HG03442 (cell line): ENCODE results near the gene SPACA7.

Experiments used
- ATAC-seq: cut with Tn5 transposase; IDR thresholded peaks from one replicate; pipeline ENCODE4 v1.9.1; 2021; ENCODE audit warnings: mild to moderate bottlenecking, moderate library complexity; ENCODE audit not compliant: unreplicated experiment

SPACA7 gene

DNA sequence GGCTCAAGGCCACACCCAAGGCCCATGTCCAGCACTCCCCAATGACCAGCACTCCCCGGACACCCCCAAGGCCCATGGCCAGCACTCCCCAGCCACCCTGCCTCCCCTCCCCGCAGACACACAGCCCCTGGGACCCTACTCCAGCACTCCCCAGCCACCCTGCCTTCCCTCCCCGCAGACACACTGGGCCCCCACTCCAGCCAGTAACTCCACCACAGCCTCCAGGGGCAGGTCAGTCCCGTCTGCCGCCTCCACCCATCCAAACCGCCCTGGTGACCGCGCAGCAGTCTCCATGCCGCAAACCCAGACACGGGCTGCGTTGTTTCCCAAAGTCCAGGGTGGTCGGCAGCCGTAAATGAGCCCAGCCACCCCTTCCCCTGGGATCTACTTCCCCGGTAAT, 70.7 kb downstream of the SPACA7 start:
- ATAC-seq, result no peak

GRCh38 chr13:112447306-112447705, 71.2 kb downstream of the SPACA7 start:
- ATAC-seq, result no peak

DNA sequence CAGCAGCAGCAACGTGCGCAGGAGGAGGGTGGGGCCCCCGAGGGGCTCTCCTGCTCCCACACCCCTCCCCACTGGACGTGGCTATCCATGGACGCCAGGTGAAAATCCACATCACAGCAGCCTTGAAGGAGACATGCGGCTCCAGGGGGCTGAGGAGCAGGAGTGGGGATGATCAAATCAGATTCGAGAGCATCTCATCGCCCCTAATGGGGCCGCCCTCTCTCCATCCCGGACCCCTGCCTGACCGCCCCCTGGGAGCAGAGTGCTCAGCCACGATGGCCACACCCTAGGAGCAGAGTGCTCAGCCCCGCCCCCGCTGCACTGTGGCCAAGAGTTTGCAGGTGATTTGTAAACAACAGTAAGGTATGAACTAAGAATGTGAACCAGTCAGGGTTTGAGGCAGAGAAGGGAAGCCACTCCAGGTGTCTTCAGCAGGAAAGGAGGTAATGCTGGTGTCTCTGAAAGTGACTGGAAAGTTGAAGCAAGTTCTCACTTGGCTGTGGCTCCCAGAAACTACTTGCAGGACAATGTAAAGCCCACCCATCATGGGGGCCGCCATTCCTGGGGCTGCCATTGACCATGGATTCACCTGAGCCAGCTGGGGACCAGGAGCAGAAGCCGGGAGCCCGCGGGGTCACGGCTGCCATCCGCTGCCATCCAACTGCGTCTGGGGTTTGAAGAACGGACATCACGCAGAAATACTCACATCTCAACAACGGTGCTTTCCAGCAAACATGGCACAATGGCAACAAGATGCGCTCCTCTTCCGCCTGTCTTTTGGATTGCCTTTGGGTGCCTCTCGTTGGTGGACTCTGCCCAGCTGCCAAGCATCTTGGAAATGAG, 71.8 kb downstream of the SPACA7 start:
- no peak for ATAC-seq

DNA sequence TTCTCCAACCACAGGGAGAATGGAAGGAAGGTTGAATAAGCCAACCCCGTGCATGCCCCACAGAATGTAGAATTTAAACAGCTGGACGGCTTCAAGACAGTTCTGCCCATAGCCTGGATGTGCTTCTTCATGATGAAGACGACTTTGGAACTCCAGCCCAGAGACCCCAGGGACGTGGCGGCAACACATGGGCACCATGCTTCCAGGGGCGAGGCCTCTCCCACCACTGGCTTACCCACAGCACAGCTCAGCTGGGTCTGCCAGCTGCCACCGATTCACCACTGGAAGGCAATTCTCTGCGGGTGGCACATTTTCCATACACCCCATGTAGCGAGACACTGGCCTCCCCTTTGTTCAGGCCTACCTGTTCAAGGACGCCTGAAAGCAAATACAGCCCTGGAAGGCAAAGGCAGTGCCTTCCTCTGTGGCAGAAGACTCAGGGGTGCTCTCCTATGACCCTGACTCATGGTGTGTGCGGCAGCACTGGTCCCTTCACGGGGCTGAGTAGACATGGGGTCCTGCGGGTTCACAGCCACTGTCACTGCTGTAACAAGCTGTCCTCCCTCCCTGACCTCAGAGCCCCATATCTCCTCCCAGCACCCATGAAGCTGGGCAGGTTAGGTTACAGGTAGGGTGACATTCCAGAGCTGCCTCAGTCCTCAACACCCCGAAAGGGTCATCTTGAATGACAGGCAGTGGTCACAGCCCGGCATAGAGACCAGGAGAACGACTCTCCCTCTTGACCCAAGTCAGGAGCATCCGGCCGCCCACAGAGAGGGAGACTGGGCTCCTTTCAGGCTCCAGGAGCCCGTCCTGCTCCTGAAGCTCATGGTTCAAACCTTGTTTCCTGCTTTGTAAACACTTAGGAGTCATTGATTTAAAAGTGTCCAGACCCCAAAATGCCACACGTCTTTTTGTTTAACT, 72.7 kb downstream of the SPACA7 start:
- ATAC-seq, result no peak

GRCh38 chr13:112449545-112449930, 73.4 kb downstream of the SPACA7 start:
- ATAC-seq, result no peak

- no peak for ATAC-seq
Observed at GRCh38 chr13:112450118-112450903, 74.2 kb downstream of the SPACA7 start.

DNA sequence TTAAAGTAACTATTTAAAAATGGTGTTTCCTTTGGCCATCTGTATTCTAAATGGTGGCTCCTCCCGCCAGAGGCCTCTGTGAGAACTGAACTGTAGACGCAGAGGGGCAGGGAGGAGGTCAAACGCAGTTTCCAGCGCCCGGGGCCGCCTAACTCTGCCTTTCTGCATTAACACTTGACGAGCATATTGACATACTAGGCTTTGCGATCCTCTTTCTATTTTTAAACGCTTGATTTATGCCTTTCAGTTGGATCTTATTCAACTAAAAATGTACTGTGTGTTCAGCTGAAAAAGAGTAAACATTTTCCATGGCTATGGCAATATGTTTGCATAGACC, 74.7 kb downstream of the SPACA7 start:
- ATAC-seq, result no peak

GRCh38 chr13:112451512-112452379, 75.6 kb downstream of the SPACA7 start:
- no peak for ATAC-seq

DNA sequence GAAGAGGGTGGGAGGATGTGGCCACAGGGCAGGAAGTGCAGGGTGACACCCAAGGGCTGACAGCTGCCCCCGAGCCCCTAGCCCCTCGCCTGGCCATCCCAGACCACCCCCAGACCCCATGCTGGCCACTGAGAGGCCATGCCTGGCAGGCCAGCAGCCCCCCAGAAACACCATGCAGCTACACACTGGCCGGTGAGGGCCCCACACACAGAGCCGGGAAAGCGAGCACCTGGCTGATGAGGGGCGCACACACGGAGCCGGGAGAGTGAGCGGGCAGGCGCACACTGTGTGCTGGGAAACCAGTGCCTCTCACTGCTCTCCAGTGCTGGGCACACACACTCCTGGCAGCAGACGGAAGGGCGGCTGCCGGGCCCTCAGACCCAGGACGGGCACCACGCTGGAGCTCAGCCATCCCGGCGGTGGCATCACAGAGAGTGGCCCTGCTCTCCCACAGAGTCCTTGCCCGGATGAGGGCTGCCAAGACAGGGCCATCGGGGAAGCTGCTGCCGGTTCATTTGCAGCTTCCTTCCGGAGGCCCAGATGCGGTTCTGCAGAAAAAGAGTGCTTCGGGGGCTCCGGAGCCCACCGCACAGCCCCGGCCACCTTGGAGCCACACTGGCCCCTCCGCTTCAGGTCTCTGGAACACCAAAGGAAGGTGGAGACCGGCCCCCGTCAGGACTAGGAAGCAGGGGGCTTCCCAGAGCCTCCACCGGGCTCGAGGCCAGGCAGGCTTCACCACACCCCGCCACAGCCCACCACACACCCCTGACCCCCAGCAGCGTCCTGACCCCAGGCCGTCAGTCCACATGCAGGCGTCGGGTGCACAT, 76.4 kb downstream of the SPACA7 start:
- ATAC-seq, result no peak

- ATAC-seq, result no peak
Observed at GRCh38 chr13:112453207-112453829, 77.2 kb downstream of the SPACA7 start.

GRCh38 chr13:112453874-112454647, 77.9 kb downstream of the SPACA7 start:
- no peak for ATAC-seq

- no peak for ATAC-seq
Observed at GRCh38 chr13:112454648-112455334, 78.6 kb downstream of the SPACA7 start.

DNA sequence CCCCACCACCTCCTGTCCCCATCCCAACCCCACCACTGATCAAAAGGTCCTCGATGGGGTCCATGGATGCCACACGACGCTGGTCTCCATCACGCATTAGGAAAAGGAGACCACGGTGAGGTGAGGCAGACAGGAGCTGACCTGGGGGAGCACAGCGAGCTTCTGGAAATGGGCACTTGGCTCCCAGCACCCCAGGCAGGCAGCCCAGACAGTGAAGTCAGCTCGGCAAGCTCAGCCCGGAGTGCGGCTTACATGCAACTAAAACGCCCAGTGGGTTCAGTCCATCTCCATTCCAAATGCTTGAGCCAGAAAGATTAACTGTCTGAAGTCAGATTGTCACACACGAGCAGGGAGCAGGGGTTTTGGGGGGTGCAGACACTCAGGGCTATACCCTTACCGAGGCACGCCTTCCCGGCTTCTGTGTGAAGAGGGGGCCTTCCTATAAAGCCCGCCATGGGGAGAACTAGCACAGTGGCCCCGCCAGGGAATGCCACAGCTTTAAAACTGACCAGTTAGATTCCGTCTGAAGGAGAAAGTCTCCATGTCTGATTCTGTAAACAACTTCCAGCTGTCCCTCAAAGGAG, 79.4 kb downstream of the SPACA7 start:
- no peak for ATAC-seq

GRCh38 chr13:112456138-112457056, 80.2 kb downstream of the SPACA7 start:
- no peak for ATAC-seq

GRCh38 chr13:112457081-112457480, 80.9 kb downstream of the SPACA7 start:
- no peak for ATAC-seq

- ATAC-seq, result no peak
Observed at GRCh38 chr13:112457485-112457884, 81.3 kb downstream of the SPACA7 start.
